OCI-LY1 (cell line): ENCODE data around the gene UVSSA.

Experiments
- CTCF ChIP-seq: fragments of 200-600 bp; sonication (generic), shearing (Covaris generic); IDR thresholded peaks from 2 replicates; pipeline ENCODE4 v1.5.1; 2017; ENCODE audit warnings: mild to moderate bottlenecking, antibody characterized with exemption, low read length, moderate library complexity, mixed read lengths
- EZH2 ChIP-seq: fragments of 200-600 bp; sonication (generic), shearing (Covaris generic); IDR thresholded peaks from 2 replicates; pipeline ENCODE4 v1.8.0; 2017; ENCODE audit warnings: borderline replicate concordance, mixed run types, mild to moderate bottlenecking, antibody characterized with exemption, low read length, moderate library complexity, mixed read lengths

GRCh38 chr4:1377606-1378261 lies 30.7 kb downstream of the UVSSA start:
- TF ChIP-seq CTCF (no peak), EZH2 (no peak)
